CD4-positive, alpha-beta T cell treated with Interferon gamma for 1 hour (primary cell): ENCODE measurements around the gene MEN1.

Experiments used
- DNase-seq: peaks from one replicate; pipeline ENCODE4 v3.0.0-alpha.2; 2020

The MEN1 gene

GRCh38 chr11:64760759-64761420, 49.5 kb downstream of the MEN1 start:
- no peak for DNase-seq

GRCh38 chr11:64759722-64760719, 50.3 kb downstream of the MEN1 start, which contains the start of gene PYGM:
Gene PYGM, minus strand, starts transcription at chr11:64759974. Its CDS starts 76 bp downstream, at chr11:64759898.
- peak; percentile 14 for DNase-seq

GRCh38 chr11:64759131-64759721, 51.1 kb downstream of the MEN1 start:
- DNase-seq = no peak

DNA sequence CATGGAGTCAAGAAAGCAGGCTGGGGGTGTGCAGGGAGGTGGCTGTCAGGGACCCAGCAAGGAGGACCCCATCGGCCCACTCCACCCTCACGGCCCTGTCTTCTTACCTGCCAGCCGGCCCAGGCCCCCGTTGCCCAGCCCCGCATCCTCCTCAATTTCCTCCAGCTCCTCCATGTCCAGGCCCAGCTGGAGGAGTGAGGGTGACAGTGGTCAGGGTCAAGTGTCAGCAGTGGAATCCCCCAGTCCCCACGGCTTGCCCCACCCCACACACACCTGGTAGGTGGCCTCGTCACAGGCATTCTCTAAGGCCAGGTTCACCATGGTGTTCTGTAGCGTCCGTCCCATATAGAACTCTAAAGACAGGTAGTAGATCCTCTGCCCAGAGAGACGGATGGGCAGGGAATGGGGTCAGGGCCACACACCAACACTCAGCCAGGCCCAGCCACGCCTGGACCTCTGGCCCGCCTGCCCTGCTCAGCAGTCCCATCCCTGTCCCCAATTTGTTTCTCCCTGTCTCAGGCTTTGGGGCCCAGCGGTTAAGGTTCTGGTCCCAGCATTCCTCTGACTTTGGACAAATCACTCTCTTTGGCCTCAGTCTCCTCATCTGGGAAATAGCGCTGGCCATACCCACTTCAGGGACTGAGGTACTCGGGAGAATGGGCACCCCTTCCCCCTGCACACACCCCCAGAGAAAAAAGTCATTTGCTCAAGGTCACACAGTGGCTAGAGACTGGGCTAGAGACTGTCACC, 51.8 kb downstream of the MEN1 start:
- DNase-seq = no peak

DNA sequence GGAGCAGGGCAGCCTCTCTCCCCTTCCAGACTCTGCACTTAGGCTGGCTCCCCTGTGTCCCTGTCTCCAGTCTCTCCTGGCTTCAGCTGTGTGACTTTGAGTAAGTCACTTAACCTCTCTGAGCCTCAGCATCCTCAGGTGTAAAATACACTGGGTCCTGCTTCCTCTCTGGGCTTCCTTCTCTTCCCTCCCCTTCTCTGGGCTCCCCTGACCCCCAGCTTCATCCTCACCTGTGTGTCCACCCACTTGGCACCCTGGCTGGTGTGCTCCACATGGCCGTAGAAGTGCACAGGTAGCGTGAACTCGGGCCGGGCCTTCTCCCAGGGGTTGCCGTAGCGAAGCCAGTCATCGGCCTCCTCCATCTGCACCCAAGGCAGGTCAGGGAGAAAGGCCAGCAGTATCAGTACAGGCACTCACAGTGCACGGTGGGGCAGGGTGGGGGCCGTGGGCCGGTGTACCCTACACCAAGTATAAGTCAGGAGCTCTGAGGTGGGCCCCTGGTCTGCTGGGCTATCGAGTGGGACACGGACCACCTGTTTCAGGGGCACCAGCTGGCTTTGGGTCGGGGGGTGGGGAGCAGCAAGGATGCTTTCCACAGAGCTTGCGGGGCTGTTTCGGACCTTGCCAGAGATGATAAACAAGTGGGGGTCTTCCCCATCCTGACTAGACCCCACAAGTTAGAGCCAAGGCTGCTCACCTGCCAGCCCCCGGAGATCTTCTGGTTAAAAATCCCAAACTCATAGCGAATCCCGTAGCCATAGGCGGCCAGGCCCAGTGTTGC, 52.6 kb downstream of the MEN1 start:
- no peak for DNase-seq

GRCh38 chr11:64755681-64756361, 54.5 kb downstream of the MEN1 start:
- DNase-seq = no peak

DNA sequence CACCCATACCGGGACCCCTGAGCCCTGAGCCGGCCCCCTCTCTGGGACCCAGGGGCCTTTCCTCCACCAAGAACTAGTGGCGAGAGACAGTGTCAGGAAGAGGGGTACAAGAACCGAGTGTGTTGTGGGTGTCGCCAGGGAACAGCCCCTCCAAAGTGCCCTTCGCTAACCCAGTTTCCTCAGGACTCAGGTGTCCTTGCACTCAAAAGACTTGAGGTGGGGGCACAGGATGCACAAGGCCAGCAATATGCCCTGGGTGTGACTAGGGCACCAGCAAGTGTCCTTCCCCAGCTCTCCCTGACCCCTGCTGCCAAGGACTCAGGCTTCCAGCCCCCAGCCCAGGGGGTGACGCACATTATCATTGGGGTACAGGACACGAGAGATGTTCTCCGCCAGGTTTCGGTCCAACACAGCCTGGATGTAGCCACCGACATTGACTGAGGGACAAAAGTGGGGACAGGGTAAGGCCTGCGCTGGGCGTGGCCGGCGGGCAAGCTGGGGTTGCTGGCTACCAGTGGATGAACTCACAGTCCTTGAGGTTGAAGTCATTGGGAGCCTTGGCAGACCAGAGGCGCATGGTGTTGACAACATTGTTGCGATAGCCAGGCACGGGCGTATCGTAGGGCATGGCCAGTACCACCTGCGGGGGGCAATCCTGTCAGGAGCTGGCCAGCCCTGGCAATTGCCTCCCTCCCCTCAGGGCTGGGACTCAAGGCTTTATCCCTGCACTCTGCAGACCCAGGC, 55.3 kb downstream of the MEN1 start:
- DNase-seq = no peak

GRCh38 chr11:64754124-64754918, 56.0 kb downstream of the MEN1 start:
- DNase-seq = no peak
